RWPE1 (cell line): ENCODE measurements around the gene WWP2.
"Not testable (repeated sequence)": the region's sequence is repeated elsewhere in the genome, so short reads cannot be mapped to it uniquely, and the experiment has no call there.

Experiments
- CTCF ChIA-PET: fragments of 350-600 bp; sonication (Branson Sonifier 250); formaldehyde crosslinking; extraction: SDS; loops from one replicate; lab custom pipeline; 2021; lab: Yijun Ruan, JAX
- POLR2A ChIA-PET: fragments of 400-600 bp; formaldehyde crosslinking; extraction: SDS; loops from one replicate; lab custom pipeline; 2020; ENCODE audit warnings: antibody characterized with exemption; ENCODE audit not compliant: low non-redundant PET; lab: Yijun Ruan, JAX
- DNase-seq: peaks from one replicate; pipeline ENCODE4 v3.0.0; 2012; ENCODE audit warnings: low spot score
- H3K27ac ChIP-seq: fragments of 450-650 bp; 2 replicates; pipeline ENCODE4 v1.5.1; 2017
- TF ChIP-seq, protein P1 (sequence below): fragments of 450-650 bp; conservative IDR thresholded peaks from 2 replicates; pipeline ENCODE4 v1.5.1; 2017; ENCODE audit warnings: low read depth, mild to moderate bottlenecking

WWP2 gene

DNA sequence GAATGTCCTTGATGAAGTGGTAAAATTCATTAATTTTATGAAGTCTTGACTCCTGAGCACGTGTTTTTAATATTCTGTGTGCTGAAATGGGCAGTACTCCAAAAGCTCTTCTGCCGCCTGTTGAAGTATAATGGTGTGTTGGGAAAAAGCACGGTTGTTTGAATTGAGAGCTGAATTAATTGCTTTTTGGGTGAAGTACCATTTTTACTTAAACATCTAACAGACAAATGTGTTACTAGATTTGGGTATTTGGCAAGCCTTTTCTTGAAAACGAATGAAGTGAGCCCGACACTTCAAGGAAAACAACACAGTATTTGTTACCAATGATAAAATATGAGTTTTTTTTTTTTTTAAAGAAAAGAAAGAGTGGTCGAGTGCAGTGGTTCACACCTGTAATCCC is 22.5 kb downstream of the WWP2 start:
- POLR2A ChIA-PET, result no interaction called here

DNA sequence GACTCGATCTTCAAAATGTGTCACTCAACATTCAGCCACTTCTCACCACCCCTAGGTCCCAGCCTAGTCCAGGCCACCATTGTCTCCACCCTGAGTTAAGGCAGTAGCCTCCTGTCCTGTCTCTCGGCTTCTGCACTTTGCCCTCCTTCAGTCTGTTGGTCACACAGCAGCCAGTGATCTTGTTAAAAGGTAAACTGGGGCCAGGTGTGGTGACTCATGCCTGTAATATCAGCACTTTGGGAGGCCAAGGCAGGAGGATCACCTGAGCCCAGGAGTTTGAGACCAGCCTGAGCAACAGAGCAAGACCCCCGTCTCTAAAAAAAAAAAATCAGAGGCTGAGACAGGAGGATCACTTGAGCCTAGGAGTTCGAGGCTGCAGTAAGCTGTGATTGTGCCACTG is 25.8 kb downstream of the WWP2 start:
- ChIA-PET CTCF (interaction anchor here (0.6 kb wide), 1 partner anchor 1540 kb away, joined by 3 read pairs; no protein-coding TSS in a partner anchor), POLR2A (no interaction called here)
- no peak overlapping the region for H3K27ac ChIP-seq
- DNase-seq, result no peak
- TF ChIP-seq, protein P1, sequence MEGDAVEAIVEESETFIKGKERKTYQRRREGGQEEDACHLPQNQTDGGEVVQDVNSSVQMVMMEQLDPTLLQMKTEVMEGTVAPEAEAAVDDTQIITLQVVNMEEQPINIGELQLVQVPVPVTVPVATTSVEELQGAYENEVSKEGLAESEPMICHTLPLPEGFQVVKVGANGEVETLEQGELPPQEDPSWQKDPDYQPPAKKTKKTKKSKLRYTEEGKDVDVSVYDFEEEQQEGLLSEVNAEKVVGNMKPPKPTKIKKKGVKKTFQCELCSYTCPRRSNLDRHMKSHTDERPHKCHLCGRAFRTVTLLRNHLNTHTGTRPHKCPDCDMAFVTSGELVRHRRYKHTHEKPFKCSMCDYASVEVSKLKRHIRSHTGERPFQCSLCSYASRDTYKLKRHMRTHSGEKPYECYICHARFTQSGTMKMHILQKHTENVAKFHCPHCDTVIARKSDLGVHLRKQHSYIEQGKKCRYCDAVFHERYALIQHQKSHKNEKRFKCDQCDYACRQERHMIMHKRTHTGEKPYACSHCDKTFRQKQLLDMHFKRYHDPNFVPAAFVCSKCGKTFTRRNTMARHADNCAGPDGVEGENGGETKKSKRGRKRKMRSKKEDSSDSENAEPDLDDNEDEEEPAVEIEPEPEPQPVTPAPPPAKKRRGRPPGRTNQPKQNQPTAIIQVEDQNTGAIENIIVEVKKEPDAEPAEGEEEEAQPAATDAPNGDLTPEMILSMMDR, result no peak

More for the DNA sequence above, 22.5 kb downstream of the WWP2 start:
- TF ChIP-seq, protein P1, result no peak
- no peak for DNase-seq
- CTCF ChIA-PET, result interaction anchor here (0.7 kb wide), 1 partner anchor 76 kb away, joined by 3 read pairs; no protein-coding TSS in a partner anchor
- no peak overlapping the region for H3K27ac ChIP-seq

DNA sequence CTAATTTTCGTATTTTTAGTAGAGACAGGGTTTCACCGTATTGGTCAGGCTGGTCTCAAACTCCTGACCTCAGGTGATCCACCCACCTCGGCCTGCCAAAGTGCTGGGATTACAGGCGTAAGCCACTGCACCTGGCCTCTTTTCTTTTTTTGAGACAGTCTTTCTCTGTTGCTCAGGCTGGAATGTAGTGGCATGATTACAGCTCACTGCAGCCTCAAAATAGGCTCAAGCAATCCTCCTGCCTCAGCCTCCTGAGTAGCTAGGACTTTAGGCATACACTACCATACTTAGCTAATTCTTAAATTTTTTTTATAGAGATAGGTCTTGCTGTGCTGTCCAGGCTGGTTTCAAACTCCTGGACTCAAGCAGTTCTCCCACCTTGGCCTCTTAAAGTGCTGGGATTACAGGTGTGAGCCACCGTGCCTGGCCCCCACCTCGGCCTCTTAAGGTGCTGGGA is 29.3 kb downstream of the WWP2 start:
- DNase-seq, POLR2A ChIA-PET: not testable (repeated sequence)
- CTCF ChIA-PET, result interaction anchor here (1.6 kb wide), 1 partner anchor 139 kb away, joined by 3 read pairs; no protein-coding TSS in a partner anchor

DNA sequence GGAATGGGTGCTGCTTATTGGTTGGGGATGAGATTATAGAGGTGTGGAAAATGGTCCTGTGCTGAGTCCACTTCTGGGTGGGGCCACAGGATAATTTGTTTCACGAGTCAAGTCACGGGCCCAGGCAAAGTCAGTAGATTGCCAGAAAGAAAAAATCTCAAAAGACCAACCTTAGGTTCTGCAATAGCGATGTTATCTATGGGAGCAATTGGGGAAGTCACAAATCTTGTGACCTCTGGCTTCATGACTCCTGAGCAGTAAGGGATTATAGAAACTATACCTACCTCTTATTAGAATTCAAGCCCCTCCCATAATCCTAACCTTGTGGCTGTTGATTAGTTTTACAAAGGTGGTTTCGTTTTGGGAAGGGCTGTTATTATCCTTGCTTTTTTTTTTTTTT is 31.4 kb downstream of the WWP2 start:
- TF ChIP-seq, protein P1, result no peak
- CTCF ChIA-PET, result interaction anchor here (0.6 to 0.8 kb wide), 2 partner anchors 137 to 524 kb away, joined by 3 to 6 read pairs; no protein-coding TSS in a partner anchor
- H3K27ac ChIP-seq, result no peak overlapping the region
- POLR2A ChIA-PET, result no interaction called here
- no peak for DNase-seq

More for the DNA sequence above, 29.3 kb downstream of the WWP2 start:
- not testable (repeated sequence) for H3K27ac ChIP-seq

DNA sequence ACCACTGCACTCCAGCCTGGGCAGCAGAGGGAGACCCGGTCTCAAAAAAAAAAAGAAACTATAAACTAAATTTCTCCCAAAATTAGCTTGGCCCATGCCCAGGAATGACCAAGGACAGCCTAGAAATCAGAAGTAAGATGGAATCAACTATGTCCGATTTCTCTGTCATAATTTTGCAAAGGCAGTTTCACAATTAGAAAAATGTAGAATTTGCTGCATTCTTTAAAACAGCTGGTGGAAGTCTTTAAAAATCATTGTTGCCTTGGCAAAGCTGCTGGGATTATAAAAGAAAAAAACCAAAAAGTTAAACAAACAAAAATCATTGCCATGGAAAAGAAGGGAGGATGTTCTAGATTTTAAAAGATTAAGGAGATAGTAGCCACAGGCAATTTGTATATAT is 32.4 kb downstream of the WWP2 start:
- TF ChIP-seq, protein P1, result no peak
- no peak overlapping the region for H3K27ac ChIP-seq
- ChIA-PET CTCF (interaction anchor here (0.8 kb wide), 1 partner anchor 136 kb away, joined by 6 read pairs; no protein-coding TSS in a partner anchor), POLR2A (no interaction called here)
- no peak for DNase-seq

DNA sequence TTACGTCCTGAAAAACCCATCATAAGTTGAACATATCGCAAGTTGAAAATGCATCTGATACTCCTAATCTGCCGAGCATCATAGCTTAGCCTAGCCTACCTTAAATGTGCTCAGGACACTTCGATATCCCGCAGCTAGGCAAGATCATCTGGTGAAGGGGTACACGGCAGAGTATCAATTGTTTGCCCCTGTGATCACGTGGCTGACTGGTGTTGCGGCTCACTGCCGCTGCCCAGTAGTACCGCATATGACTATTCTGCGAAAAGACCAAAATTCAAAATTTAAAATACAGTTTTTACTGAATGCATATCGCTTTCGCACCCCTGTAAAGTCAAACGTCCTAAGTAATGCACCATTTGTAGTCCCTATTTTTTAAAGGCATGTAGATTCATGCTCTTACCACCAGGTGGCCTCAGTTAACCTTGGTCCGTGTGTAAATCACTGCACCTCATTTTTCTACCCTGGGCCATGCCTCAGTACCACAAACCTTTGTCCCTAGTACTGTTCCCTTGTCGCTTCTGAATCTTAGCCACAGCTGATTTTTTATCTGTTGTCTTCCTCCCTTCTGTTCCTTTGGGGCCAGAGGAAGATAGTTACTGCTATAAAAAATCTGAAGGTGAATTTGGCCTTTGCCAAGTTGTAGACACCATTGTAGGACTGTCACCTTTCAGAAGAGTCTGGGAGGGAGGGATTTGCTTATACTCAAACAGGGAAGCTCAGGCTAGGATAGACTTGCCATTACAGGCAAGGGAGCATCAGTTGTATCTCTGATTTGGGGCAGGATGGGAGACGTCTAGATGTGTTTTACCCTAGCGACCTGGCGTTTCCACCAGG is 34.4 kb downstream of the WWP2 start:
- peak; percentile 61 for DNase-seq
- H3K27ac ChIP-seq, result no peak overlapping the region
- TF ChIP-seq, protein P1, result peak; percentile 87
- POLR2A ChIA-PET, result no interaction called here
- CTCF ChIA-PET, result interaction anchor here (0.6 to 1.6 kb wide), 3 partner anchors 16 to 133 kb away, joined by 3 to 7 read pairs (median 5); no protein-coding TSS in a partner anchor

DNA sequence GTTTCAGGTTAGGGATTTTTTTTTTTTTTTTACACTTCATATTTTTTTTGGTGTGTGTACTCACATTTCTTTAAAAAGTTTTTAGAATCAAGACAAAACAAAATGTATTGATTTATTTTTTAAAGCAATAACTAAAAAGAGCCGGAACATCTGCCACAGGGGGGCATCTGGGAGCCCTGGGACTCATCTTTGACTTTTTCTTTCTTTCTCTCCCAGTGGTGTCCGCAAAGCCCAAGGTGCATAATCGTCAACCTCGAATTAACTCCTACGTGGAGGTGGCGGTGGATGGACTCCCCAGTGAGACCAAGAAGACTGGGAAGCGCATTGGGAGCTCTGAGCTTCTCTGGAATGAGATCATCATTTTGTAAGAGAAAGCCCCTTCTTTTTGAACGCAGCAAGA is 36.3 kb downstream of the WWP2 start:
- CTCF ChIA-PET, result interaction anchor here (0.5 to 0.7 kb wide), 3 partner anchors 15 to 413 kb away, joined by 3 to 8 read pairs (median 4); partner anchors contain the start of gene TERF2
- no peak overlapping the region for H3K27ac ChIP-seq
- DNase-seq, result no peak
- POLR2A ChIA-PET, result no interaction called here
- TF ChIP-seq, protein P1, result no peak
